ENCODE results near the gene KDM7A. TPM values are rescaled to one million over a fixed set of nuclear protein-coding genes. Genes with fewer than 3 reads are reported as not detected.
A peak's percentile ranks its signal among the peaks of the same experiment; 100 is the strongest.

KDM7A gene
- total RNA-seq, 4 donors from 2014 or later, result 59.0 to 108 (median 66.9) TPM

DNA sequence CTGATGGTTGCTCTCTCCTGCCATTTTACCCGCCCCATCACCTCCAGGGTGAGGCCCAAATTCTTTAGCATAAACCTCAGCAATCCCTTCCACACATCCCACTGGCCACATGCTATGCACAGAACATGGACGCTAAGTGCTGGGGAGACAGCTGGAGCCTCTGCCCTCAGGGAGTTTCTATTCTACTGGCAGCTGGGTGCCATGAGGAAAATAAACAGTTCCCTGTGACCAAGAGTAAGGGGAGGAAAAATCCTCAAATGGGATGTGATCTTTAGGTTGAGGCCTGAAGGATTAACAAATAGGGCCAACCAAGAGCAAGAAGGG, 115.2 kb downstream of the KDM7A start:
- H3K36me3 ChIP-seq, result no peaks in the 10 kb centered on the region
- intact Hi-C loops (cut with DNase I; ENCODE audit: low total_unique reads) (loop anchor here (5.0 to 10.0 kb wide), 3 partner anchors 91 to 263 kb away; partner anchors contain the start of gene KDM7A), in situ Hi-C loops (cut with MboI; ENCODE audit: low sequenced_read_pairs in 4 of 4) (no loop called here)
- peak overlapping the region; percentile 71 to 80 (median 78) for H3K27ac ChIP-seq
- TF ChIP-seq, protein P1, sequence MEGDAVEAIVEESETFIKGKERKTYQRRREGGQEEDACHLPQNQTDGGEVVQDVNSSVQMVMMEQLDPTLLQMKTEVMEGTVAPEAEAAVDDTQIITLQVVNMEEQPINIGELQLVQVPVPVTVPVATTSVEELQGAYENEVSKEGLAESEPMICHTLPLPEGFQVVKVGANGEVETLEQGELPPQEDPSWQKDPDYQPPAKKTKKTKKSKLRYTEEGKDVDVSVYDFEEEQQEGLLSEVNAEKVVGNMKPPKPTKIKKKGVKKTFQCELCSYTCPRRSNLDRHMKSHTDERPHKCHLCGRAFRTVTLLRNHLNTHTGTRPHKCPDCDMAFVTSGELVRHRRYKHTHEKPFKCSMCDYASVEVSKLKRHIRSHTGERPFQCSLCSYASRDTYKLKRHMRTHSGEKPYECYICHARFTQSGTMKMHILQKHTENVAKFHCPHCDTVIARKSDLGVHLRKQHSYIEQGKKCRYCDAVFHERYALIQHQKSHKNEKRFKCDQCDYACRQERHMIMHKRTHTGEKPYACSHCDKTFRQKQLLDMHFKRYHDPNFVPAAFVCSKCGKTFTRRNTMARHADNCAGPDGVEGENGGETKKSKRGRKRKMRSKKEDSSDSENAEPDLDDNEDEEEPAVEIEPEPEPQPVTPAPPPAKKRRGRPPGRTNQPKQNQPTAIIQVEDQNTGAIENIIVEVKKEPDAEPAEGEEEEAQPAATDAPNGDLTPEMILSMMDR (IDR thresholded peaks at IDR 0.05 in 4 of 5, conservative IDR thresholded peaks at IDR 0.05 in 1 of 5), result no peak
- TF ChIP-seq POLR2A (IDR thresholded peaks at IDR 0.05), result no peak
- peak overlapping the region; percentile 62 to 84 (median 72) for H3K4me3 ChIP-seq
- H3K27me3 ChIP-seq, result no peaks in the 10 kb centered on the region
- no peak for DNase-seq
- ATAC-seq, result no peak
- peaks cover 0 to 6% of the 10 kb centered on the region in 2 donors for H3K4me1 ChIP-seq
- H3K9me3 ChIP-seq, result no peaks in the 10 kb centered on the region

DNA sequence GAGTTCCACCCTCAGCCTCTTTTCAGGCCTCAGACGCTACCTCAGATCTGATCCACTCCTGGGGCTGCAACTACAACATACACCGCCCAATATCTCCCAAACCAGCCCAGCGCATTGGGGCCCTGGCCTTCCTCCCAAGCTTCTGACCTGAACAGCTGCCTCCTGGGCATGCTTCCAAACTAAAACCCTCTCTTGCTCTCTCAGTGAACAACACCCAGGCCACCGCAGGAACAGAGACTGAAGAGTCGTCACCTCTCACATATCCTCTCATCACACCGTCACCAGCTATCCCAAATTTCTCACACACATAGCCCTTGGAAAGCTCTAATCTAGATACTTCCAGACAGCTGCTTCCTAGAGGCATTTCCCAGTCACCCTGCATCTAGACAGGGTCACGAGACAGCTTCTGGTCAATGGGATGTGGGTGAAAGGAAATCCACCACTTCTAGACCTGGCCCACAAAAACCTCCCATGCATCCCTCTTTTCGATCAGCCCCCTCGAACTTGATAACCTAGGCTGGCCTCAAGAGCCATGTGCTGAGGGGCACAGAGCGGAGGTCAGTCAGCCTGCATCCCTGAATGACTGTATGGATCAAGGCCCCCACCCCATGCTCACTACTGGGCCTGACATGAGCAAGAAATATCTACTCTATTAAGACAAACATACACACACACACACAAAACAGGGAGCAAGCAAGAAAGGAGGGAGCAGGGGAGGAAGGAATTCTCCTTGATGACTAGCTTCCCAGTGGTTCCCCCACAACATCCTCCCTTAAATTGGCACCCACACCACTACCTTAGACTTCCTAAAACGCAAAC, 115.8 kb downstream of the KDM7A start:
- in situ Hi-C loops (cut with MboI; ENCODE audit: low sequenced_read_pairs in 4 of 4), result no loop called here
- peak overlapping the region in 2 of 4 donors; percentile 66 to 79 for H3K4me3 ChIP-seq

DNA sequence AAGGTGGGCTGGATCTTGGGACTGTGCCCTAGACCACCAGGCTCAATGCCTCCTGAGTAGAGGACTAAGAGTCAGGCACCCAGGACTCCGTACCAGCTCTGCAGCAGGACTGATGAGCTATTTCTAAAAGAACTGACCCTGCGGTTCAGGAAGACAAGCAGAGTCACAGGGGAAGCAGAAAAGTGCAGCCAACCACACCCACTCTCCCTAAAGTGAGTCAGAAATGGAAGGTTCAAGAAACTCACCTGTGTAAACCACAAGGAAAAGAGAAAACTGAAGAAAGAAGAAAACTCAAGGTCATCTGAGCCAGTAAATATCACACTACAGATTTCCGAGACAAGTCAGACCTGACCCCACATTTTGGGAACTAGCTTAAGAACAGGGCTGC, 116.5 kb downstream of the KDM7A start:
- H3K9me3 ChIP-seq, result no peaks in the 10 kb centered on the region
- in situ Hi-C loops (cut with MboI; ENCODE audit: low sequenced_read_pairs in 4 of 4), result no loop called here
- ATAC-seq (no peak), DNase-seq (no peak)
- H3K4me3 ChIP-seq, result no peak overlapping the region
- peak overlapping the region in 2 of 4 donors; percentile 77 to 80 for H3K27ac ChIP-seq
- TF ChIP-seq, protein P1 (IDR thresholded peaks at IDR 0.05 in 4 of 5, conservative IDR thresholded peaks at IDR 0.05 in 1 of 5), result no peak
- TF ChIP-seq POLR2A (IDR thresholded peaks at IDR 0.05), result no peak
- intact Hi-C loops (cut with DNase I; ENCODE audit: low total_unique reads), result loop anchor here (5.0 to 10.0 kb wide), 3 partner anchors 92 to 265 kb away; partner anchors contain the start of gene KDM7A
- no peaks in the 10 kb centered on the region for H3K36me3 ChIP-seq
- peaks cover 0 to 6% of the 10 kb centered on the region in 2 donors for H3K4me1 ChIP-seq
- H3K27me3 ChIP-seq, result no peaks in the 10 kb centered on the region

More for the DNA sequence above, 115.8 kb downstream of the KDM7A start:
- Histone ChIP-seq H3K4me1 (peaks cover 0 to 6% of the 10 kb centered on the region in 2 donors), H3K27me3 (no peaks in the 10 kb centered on the region), H3K36me3 (no peaks in the 10 kb centered on the region), H3K9me3 (no peaks in the 10 kb centered on the region), H3K27ac (peak overlapping the region; percentile 71 to 80 (median 78))
- ATAC-seq, result peak; percentile 13 to 19
- TF ChIP-seq POLR2A (IDR thresholded peaks at IDR 0.05), result no peak
- TF ChIP-seq, protein P1 (IDR thresholded peaks at IDR 0.05 in 4 of 5, conservative IDR thresholded peaks at IDR 0.05 in 1 of 5), result no peak
- intact Hi-C loops (cut with DNase I; ENCODE audit: low total_unique reads), result loop anchor here (5.0 to 10.0 kb wide), 3 partner anchors 91 to 264 kb away; partner anchors contain the start of gene KDM7A
- peak; percentile 27 to 50 for DNase-seq

DNA sequence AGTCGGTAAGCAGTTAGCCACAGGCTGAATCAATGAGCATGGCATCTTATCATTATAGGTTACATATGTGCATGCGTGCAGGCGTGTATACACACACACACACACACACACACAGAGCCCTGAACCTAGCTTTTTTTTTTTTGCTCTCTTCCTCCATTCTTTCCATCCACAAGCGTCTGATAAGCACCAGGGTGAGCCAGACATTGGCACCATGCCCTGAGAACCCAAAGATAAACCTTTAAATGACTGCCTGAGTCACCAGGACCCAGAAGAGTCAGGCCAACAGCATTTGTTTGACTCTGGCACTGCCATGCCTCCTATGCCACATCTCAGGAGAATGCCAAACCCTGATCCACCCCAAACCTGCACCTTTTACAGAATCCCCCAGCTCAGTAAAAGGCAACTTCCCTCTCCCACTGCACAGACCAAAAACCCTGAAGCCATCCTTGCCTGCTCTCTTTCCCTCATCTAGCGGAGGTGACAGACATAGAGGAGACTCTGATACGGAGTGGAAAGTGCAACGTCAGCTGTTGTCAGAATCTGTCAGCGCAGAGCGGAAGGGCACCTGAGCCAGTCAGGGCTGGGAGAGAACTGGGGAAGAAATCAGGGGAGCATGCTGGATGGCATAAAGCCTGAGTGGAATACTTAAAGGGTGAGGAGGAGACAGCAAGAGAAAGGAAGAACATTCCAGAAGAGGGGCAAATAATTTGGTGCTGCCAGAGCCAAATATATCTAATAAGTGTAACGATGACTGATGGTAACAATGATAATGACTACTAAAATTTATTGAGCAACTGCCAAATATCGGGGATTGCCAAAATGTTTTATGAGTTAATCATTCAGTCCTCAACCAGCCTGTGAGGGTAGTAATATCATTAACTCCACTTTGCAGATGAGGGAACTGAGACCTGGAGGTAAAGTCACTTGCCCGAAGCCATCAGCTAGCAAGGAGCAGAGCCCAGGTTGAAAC, 117.2 kb downstream of the KDM7A start:
- Histone ChIP-seq H3K4me3 (no peak overlapping the region), H3K4me1 (peaks cover 0 to 6% of the 10 kb centered on the region in 2 donors), H3K9me3 (no peaks in the 10 kb centered on the region), H3K27me3 (no peaks in the 10 kb centered on the region), H3K27ac (no peak overlapping the region), H3K36me3 (no peaks in the 10 kb centered on the region)
- DNase-seq, result peak in 1 of 2 donors; percentile 27
- intact Hi-C loops (cut with DNase I; ENCODE audit: low total_unique reads) (loop anchor here (5.0 to 10.0 kb wide), 3 partner anchors 93 to 265 kb away; partner anchors contain the start of gene KDM7A), in situ Hi-C loops (cut with MboI; ENCODE audit: low sequenced_read_pairs in 4 of 4) (no loop called here)
- TF ChIP-seq, protein P1 (IDR thresholded peaks at IDR 0.05 in 4 of 5, conservative IDR thresholded peaks at IDR 0.05 in 1 of 5), result no peak
- no peak for TF ChIP-seq POLR2A (IDR thresholded peaks at IDR 0.05)
- no peak for ATAC-seq

Measured in gastrocnemius medialis (tissue), 4 donors.